HG02571 (cell line): ENCODE measurements around the gene ZC4H2.
"Not testable (repeated sequence)": the region's sequence is repeated elsewhere in the genome, so short reads cannot be mapped to it uniquely, and the experiment has no call there.

Source experiments
- ATAC-seq: cut with Tn5 transposase; IDR thresholded peaks from one replicate; pipeline ENCODE4 v1.9.1; 2021; ENCODE audit warnings: mild to moderate bottlenecking, moderate library complexity; ENCODE audit not compliant: unreplicated experiment

The ZC4H2 gene

GRCh38 chrX:64975989-64976672, at the start of gene ZC4H2:
TSS of gene ZC4H2 (minus strand) at chrX:64976450. CDS start at chrX:64976377, 73 bp downstream.
- ATAC-seq: peak; percentile 99

- ATAC-seq: no peak
Measured at GRCh38 chrX:65017451-65017850, 41.2 kb upstream of the ZC4H2 start.

GRCh38 chrX:65014230-65014629, 38.0 kb upstream of the ZC4H2 start:
- no peak for ATAC-seq

- ATAC-seq: no peak
Measured at GRCh38 chrX:65009459-65009858, 33.2 kb upstream of the ZC4H2 start.

GRCh38 chrX:65002208-65002607, 26.0 kb upstream of the ZC4H2 start:
- ATAC-seq: not testable (repeated sequence)

GRCh38 chrX:64996805-64997204, 20.6 kb upstream of the ZC4H2 start:
- ATAC-seq: no peak

GRCh38 chrX:64994131-64994798, 18.0 kb upstream of the ZC4H2 start:
- ATAC-seq: no peak

- ATAC-seq: no peak
Measured at GRCh38 chrX:64977830-64978229, 1.6 kb upstream of the ZC4H2 start.

- ATAC-seq: no peak
Measured at GRCh38 chrX:64977051-64977450, 801 bp upstream of the ZC4H2 start.

GRCh38 chrX:64976673-64977040, 407 bp upstream of the ZC4H2 start:
- ATAC-seq: peak; percentile 14

GRCh38 chrX:64975491-64975890, 759 bp downstream of the ZC4H2 start:
- ATAC-seq: peak; percentile 25

- no peak for ATAC-seq
Measured at GRCh38 chrX:64925480-64925879, 50.8 kb downstream of the ZC4H2 start.

GRCh38 chrX:64908121-64908520, 68.1 kb downstream of the ZC4H2 start:
- ATAC-seq: no peak

- no peak for ATAC-seq
Measured at GRCh38 chrX:64894454-64895038, 81.7 kb downstream of the ZC4H2 start.

- ATAC-seq: no peak
Measured at GRCh38 chrX:64885850-64886249, 90.4 kb downstream of the ZC4H2 start.

GRCh38 chrX:64878709-64879108, 97.5 kb downstream of the ZC4H2 start:
- not testable (repeated sequence) for ATAC-seq

- no peak for ATAC-seq
Measured at GRCh38 chrX:64867217-64867616, 109.0 kb downstream of the ZC4H2 start.
